GM18867 (cell line): Measurements from ENCODE around the gene AP4S1.

ENCODE experiments used
- ATAC-seq: cut with Tn5 transposase; IDR thresholded peaks from one replicate; pipeline ENCODE4 v1.9.1; 2021; ENCODE audit warnings: mild to moderate bottlenecking, moderate library complexity; ENCODE audit not compliant: unreplicated experiment

AP4S1 gene

DNA sequence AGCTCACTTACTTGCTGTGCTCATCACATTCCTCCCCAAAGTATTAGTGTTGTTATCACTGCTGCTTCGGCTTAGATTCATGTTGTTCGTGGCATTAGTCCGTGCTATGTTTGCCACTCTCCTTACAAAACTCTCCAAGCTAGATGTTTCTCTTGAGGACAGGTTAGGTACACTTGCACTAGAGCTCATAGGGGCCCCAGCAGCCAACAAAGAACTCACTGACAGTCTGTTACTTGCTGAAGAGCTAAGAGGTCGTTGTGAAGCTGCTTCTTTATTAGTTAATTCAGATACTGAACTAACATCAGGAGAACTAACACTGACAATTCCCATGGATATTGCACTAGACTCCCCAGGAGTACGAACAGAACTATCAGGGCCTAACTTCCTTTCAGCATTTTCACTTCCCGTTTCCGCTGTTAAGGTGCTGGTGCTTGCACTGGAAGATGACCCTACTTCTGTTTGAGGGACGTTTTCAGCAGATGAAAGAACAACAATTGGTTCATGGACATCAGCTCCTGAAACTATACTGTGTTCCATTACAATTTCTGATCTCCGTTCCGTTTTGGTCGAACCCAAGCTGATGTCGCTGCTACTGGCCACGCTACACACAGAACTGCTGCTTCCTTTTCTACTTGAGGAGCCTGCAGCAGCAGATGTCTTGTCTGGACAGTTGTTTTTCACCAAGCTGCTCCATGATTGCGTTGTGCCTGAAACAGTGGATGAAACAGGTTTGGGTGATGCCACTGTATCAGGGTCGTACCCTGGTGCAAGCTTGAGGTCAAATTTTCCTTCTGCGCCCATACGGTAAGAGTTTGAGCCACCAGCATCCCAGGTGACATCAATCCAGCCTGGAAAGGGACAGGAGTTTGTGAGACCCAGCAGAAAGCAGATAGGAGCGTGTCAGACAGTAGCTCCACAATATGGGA is 103.4 kb downstream of the AP4S1 start:
- no peak for ATAC-seq

DNA sequence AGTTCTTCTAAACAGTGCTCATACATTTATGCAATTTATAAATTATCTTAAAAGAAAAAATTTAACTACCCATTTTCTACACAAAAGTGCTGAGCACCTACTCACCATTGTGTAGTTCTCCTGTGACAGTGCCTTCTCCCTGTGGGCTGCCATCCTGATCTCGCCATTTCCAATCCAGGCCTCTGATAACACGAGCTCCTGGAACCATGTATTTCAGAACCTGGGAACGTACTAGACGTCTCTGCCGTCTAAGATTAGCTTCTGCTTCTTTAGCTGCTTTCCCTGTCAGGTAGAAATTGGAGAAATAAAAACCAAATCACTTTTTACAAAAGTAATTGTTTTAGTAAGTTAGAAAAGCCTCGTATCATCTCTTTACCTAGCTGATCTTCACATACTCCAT is 107.7 kb downstream of the AP4S1 start:
- no peak for ATAC-seq

DNA sequence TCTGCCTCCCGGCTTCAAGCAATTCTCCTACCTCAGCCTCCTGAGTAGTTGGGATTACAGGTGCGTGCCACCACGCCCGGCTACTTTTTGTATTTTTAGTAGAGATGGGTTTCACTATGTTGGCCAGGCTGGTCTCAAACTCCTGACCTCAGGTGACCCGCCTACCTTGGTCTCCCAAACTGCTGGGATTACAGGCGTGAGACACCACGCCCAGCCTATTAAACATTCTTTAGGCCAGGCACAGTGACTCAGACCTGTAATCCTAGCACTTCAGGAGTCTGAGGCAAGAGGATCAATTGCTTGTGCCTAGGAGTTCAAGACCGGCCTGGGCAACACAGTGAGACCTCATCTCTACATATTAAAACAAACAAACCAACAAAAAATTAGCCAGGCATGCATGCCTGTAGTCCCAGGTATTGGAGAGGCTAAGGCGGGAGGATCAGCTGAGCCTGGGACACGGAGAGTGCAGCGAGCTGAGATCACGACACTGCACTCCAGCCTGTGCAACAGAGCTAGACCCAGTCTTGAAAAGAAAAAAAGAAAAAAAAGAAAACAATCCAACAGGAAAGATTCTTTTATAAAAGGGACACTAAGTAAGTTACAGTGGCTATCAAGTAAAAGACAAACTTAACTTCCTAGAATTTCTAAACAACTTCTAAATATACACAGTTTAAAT is 111.9 kb downstream of the AP4S1 start:
- no peak for ATAC-seq

DNA sequence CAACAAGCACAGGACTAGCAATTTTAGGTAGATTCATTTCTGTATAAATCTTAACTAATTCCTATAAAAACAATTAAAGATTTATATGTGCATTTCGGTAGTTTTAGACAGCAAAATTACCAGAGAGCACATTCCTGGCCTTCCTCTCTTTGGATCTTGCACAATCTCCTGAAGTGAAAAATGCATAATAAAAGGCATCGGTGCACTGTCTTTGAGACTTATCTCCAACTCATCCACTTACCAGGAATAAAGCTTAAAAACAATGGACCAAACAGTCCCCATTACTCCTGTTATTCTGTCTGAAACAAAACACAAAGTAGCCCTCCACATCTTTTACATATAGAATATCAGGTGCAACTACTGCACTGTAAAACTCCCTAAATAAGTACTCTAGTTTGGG is 112.9 kb downstream of the AP4S1 start:
- no peak for ATAC-seq

DNA sequence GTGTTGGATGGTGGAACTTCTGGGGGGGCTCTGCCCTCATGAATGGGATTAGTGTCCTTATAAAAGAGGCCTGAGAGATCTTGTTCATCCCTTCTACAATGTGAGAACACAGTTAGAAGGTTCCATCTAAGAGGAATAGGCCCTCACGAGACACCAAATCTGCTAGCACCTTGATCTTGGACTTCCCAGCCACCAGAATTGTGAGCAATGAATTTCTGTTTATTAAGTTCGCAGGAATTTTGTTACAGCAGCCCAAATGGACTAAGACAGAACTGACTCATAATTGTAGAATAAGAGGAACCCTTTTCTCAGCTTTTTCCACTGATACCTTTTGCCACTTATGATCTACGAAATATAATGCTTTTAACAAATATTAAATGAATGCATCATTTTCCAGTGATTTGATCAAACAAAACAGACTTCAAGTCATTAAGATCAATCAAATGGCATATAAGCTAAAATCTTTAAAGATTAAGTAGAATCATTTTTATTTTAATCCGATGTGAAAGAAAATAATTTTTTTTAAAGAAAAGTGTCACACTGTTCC is 113.9 kb downstream of the AP4S1 start:
- no peak for ATAC-seq

DNA sequence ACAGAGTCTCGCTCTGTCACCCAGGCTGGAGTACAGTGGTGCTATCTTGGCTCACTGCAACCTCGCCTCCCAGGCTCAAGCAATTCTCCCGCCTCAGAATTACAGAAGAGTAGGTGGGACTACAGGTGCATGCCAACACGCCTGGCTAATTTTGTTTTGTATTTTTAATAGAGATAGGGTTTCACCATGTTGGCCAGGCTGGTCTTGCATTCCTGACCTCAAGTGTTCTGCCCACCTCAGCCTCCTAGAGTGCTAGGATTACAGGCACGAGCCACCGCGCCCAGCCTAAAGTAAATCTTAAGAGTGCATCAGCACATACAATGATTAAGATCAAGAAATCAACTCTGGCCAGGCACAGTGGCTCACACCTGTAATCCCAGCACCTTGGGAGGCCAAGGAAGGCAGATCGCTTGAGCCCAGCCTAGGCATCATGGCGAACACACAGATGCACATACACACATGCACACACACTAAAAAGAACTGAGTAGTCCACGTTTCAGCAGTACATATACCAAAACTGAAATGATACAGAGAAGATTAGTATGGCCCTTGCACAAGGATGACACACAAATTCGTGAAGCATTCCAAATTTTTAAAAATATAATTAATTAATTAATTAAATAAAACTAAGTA is 117.1 kb downstream of the AP4S1 start:
- ATAC-seq = no peak
